ENCODE measurements around the gene FOXN3.

GRCh38 chr14:89198544-89199329, 218.3 kb downstream of the FOXN3 start:
- no peak for TF ChIP-seq CTCF (IDR thresholded peaks at IDR 0.05; ENCODE audit: insufficient read depth, low read length)
- no peak for TF ChIP-seq REST (IDR thresholded peaks at IDR 0.05; ENCODE audit: insufficient replicate concordance, low read depth)

All from HL-60 (cell line).